Astrocyte of the spinal cord (primary cell): ENCODE data around the gene ASPHD1.
"Not testable (repeated sequence)": the region's sequence is repeated elsewhere in the genome, so short reads cannot be mapped to it uniquely, and the experiment has no call there.

Source experiments
- DNase-seq: peaks from one replicate; pipeline ENCODE4 v3.0.0; 2011; ENCODE audit warnings: low read depth, low spot score
- H3K4me3 ChIP-seq: 2 replicates; pipeline ENCODE4 v1.5.1; 2011; ENCODE audit warnings: low read depth, mild to moderate bottlenecking, low read length, moderate library complexity
- in situ Hi-C: cut with HindIII; loops from 2 replicates; pipeline ENCODE4 v1.10.0; 2017; ENCODE audit warnings: low sequenced_read_pairs
- TF ChIP-seq, protein P1 (sequence below): IDR thresholded peaks from 2 replicates; pipeline ENCODE4 v1.5.1; 2012; ENCODE audit warnings: low read depth, mild to moderate bottlenecking, low read length, inconsistent platforms

ASPHD1 gene

GRCh38 chr16:29876594-29877249 lies 23.6 kb upstream of the ASPHD1 start:
- TF ChIP-seq, protein P1, sequence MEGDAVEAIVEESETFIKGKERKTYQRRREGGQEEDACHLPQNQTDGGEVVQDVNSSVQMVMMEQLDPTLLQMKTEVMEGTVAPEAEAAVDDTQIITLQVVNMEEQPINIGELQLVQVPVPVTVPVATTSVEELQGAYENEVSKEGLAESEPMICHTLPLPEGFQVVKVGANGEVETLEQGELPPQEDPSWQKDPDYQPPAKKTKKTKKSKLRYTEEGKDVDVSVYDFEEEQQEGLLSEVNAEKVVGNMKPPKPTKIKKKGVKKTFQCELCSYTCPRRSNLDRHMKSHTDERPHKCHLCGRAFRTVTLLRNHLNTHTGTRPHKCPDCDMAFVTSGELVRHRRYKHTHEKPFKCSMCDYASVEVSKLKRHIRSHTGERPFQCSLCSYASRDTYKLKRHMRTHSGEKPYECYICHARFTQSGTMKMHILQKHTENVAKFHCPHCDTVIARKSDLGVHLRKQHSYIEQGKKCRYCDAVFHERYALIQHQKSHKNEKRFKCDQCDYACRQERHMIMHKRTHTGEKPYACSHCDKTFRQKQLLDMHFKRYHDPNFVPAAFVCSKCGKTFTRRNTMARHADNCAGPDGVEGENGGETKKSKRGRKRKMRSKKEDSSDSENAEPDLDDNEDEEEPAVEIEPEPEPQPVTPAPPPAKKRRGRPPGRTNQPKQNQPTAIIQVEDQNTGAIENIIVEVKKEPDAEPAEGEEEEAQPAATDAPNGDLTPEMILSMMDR: no peak
- in situ Hi-C loops: no loop called here
- no peak for DNase-seq
- no peak overlapping the region for H3K4me3 ChIP-seq

DNA sequence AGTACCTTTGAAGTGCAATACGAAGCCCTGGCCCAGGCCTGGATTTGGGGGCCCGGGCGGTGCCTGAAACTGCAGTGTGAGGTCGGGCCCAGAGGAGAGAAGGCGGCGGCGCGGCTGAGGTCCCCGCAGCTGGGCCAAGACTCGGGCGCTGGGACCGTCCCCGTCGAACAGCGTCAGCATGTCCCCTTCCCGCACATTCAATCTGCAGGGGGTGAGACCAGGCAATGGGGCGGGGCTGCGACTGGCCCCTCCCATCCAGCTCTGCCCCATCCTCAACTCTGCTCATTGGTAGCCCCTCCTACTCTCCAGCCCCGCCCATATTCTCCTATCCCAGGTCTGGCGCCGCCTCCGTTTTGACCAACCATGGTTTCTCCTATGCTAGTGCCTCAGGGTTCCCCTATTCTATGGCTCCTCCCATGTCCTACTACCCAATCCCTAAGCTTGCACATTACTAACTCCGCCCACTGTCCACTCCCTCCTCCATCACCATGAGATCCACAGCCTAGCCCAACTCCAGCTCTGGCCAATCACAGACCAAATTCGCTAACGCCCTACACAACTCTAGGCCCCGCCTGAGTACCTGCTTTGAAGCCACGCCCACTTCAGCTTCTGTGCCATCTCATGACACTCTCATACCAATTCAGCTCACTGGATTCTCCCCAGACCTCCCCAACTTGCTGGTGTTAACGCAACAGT lies 22.9 kb upstream of the ASPHD1 start:
- H3K4me3 ChIP-seq: no peak overlapping the region
- no peak for DNase-seq
- in situ Hi-C loops: no loop called here
- TF ChIP-seq, protein P1: no peak

DNA sequence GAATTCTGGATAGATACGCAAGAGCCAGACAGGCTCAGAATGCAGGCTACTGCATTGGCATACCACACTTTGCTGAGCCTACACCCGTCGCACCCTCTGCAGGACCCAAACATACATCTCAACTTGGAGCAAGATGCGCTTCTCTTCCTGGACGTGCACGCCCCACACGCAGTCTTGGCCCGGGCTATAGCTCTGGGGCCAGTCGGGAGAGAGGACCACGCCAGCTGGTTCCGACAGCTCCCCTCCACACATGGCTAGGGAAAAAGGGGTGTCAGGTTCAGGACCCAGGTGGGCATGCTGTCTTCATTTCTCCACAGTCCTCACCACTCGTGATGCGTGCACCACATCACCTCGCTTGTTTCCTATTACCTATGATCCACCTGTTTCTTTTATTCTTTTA lies 22.1 kb upstream of the ASPHD1 start:
- H3K4me3 ChIP-seq: no peak overlapping the region
- in situ Hi-C loops: no loop called here
- no peak for DNase-seq
- TF ChIP-seq, protein P1: no peak

- in situ Hi-C loops: no loop called here
- DNase-seq: no peak
- TF ChIP-seq, protein P1: no peak
- no peak overlapping the region for H3K4me3 ChIP-seq
Measured at GRCh38 chr16:29881050-29881449, 19.2 kb upstream of the ASPHD1 start.

DNA sequence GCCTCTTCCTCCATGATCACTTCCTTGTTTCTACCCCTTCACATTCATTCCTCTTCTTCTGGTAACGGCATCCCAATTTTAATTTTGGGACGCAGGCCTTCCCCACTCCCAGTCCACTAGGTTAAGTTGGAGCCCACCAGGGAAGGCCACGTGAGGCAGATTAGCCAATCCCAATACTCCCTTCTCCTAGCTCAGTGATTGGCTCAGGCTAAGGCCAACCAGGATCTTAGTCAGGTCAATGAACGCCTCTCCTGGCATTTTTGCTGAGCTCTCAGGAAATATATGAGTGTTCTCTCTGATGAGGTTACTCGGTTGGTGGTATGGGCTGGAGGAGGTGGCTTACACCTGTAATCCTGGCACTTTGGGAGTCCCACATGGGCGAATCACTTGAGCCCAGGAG lies 16.3 kb upstream of the ASPHD1 start:
- in situ Hi-C loops: no loop called here
- TF ChIP-seq, protein P1: no peak
- H3K4me3 ChIP-seq: no peak overlapping the region
- no peak for DNase-seq

DNA sequence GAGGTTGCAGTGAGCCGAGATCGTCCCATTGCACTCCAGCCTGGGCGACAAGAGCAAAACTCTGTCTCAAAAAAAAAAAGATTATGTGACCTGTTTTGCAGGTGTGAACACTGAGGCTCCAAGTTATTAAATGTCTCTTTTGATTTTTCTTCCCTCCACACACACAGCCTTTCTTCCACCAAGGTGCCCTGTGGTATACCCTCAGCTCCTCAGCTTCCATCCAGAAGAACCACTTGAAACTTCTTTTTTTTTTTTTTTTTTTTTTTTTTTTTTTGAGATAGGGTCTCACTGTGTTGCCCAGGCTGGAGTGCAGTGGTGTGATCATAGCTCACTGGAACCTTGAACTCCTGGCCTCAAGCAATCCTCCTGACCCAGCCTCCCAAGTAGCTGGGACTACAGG lies 10.9 kb upstream of the ASPHD1 start:
- DNase-seq, in situ Hi-C loops, H3K4me3 ChIP-seq: not testable (repeated sequence)

GRCh38 chr16:29891525-29892457 lies 8.5 kb upstream of the ASPHD1 start:
- H3K4me3 ChIP-seq: no peak overlapping the region
- in situ Hi-C loops: no loop called here
- TF ChIP-seq, protein P1: no peak
- no peak for DNase-seq
